Pancreas (tissue), 10 donors: ENCODE measurements around the gene AATK. TPM values are rescaled to one million over a fixed set of nuclear protein-coding genes. Genes with fewer than 3 reads are reported as not detected.

Experiments used
- ATAC-seq, 4 donors: fragments of 200-7000 bp; cut with Tn5 transposase; one replicate each; pipeline versions ENCODE4 v1.8.0 to v1.9.1; 2020; ENCODE audit warnings: mild to moderate bottlenecking in 4 of 4, moderate library complexity in 4 of 4
- DNase-seq, 6 donors: peaks; one replicate each; pipeline ENCODE4 v3.0.0-alpha.2; 2020
- FAIRE-seq: peaks from 2 replicates; lab custom pipeline; 2012; peaks lifted over from hg19 to GRCh38; lab: Jason Lieb, UNC
- H3K27ac ChIP-seq, 4 donors: fragments of 200-600 bp; sonication (generic); 1 replicate in 3 of 4; 2 replicates in 1 of 4; pipeline versions ENCODE4 v1.5.0 to v1.8.0; 2020
- H3K27me3 ChIP-seq, 4 donors: fragments of 200-600 bp; one replicate each; pipeline ENCODE4 v1.8.0; 2021
- H3K36me3 ChIP-seq, 3 donors: fragments of 200-600 bp; sonication (generic) in 1 of 3; one replicate each; pipeline versions ENCODE4 v1.5.0 to v1.8.0; 2020 to 2021
- H3K4me1 ChIP-seq, 3 donors: fragments of 200-600 bp; one replicate each; pipeline ENCODE4 v1.8.0; 2021
- H3K4me3 ChIP-seq, 4 donors: fragments of 200-600 bp; sonication (generic) in 2 of 4; one replicate each; pipeline versions ENCODE4 v1.5.0 to v1.8.0; 2020 to 2021
- H3K9me3 ChIP-seq, 4 donors: fragments of 200-600 bp; one replicate each; pipeline ENCODE4 v1.8.0; 2021
- WGBS, 2 donors: extraction: QIAGEN DNeasy Blood & Tissue Kit; methylation state at CpG; one replicate each; pipeline ENCODE4 v1.1.7; 2013; 5-methylcytosine and 5-hydroxymethylcytosine counted together
- intact Hi-C, 3 donors: fragments of 100-400 bp; cut with DNase I; formaldehyde crosslinking; loops; one replicate each; pipeline versions ENCODE4 v1.11.1 to v1.14.2; 2022
- polyA plus RNA-seq, 2 donors: library from polyadenylated mRNA; stranded (reverse); fragments of 200-250 nt; gene quantifications; one replicate each; pipeline ENCODE4 v1.2.3, GENCODE V29; 2013
- total RNA-seq, 6 donors: library from RNA; stranded (reverse); fragmentation: NEBNext Ultra II Directional in 4 of 6; extraction: Animal tissue kit (Norgen Biotek cat#: 25700) in 4 of 6; gene quantifications; one replicate each; pipeline versions ENCODE4 v1.2.1 to v1.2.4, GENCODE V29; 2021 to 2023
- TF ChIP-seq, protein P1 (sequence below), 4 donors: fragments of 200-600 bp; sonication (generic) in 3 of 4; IDR thresholded peaks; one replicate each; pipeline versions ENCODE4 v1.5.0 to v1.8.0; 2021; ENCODE audit warnings: antibody characterized with exemption in 4 of 4
- donor health status: healthy with polysubstance abuse.
- donor health status: DM: no; HTN: no; CAD: no; lungs with moderate emphysema.
- donor health status: DM: no; HTN: no; CAD: no.
- donor health status: control.
- donor health status: control.
- donor health status: Bipolar disorder and iron deficiency.
- donor health status: DM: yes; HTN: yes; CAD: no.
- donor health status: DM: no; HTN: no; CAD: no.
- donor health status: DM: no; HTN: no; CAD: no.
- donor health status: DM: yes; HTN: yes; CAD: no.

The AATK gene
- total and polyA plus RNA-seq, 8 donors, result 24.3 to 49.6 (median 30.1) TPM

DNA sequence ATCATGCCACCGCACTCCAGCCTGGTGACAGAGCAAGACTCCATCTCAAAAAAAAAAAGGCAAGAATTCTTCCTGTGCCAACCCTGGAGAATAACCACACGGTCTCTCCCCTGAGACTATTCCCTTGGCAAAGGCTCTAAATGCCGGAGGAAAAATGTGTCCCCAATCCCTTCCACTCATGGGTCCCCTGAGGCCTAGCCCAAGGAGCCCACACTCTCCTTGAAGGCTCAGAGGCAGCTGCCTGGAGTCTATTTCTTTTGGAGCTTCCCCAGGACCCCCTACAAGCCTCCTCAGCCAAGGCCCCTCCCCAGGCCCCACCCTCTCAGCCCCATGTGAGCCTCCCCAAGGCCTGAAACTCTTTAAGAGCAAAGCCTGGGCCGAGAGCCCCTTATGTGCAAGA is 40.1 kb upstream of the AATK start:
- intact Hi-C loops, result no loop called here
- WGBS, 2 donors, result 77 to 85% methylated on average over 4 of the region's 4 CpGs
- no peak for ATAC-seq
- Histone ChIP-seq H3K27ac (no peak overlapping the region), H3K9me3 (no peaks in the 10 kb centered on the region), H3K36me3 (no peaks in the 10 kb centered on the region), H3K27me3 (no peaks in the 10 kb centered on the region), H3K4me3 (no peak overlapping the region), H3K4me1 (no peaks in the 10 kb centered on the region)
- FAIRE-seq, result no peak
- TF ChIP-seq, protein P1, sequence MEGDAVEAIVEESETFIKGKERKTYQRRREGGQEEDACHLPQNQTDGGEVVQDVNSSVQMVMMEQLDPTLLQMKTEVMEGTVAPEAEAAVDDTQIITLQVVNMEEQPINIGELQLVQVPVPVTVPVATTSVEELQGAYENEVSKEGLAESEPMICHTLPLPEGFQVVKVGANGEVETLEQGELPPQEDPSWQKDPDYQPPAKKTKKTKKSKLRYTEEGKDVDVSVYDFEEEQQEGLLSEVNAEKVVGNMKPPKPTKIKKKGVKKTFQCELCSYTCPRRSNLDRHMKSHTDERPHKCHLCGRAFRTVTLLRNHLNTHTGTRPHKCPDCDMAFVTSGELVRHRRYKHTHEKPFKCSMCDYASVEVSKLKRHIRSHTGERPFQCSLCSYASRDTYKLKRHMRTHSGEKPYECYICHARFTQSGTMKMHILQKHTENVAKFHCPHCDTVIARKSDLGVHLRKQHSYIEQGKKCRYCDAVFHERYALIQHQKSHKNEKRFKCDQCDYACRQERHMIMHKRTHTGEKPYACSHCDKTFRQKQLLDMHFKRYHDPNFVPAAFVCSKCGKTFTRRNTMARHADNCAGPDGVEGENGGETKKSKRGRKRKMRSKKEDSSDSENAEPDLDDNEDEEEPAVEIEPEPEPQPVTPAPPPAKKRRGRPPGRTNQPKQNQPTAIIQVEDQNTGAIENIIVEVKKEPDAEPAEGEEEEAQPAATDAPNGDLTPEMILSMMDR (IDR thresholded peaks at IDR 0.05), result no peak
- DNase-seq, result peak in 1 of 6 donors; percentile 24

DNA sequence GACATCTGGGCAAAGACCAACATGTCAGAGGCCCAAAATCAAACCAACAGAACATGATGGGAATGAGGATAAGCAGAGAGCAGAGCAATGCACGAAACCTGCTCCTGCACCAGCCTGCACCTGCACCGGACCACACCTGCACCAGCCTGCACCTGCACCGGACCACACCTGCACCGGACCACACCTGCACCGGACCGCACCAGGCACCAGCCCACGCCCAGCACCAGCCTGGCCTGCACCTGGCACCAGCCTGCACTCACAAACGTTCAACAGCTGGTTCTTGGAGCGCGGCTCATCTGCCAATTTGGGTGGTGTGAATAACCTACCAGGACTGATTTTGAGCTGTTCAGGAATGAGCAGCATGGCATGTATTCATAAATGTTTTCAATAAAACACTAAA is 38.6 kb upstream of the AATK start:
- H3K9me3 ChIP-seq, result no peaks in the 10 kb centered on the region
- 84 to 87% methylated on average over 10 of the region's 10 CpGs for WGBS, 2 donors
- TF ChIP-seq, protein P1 (IDR thresholded peaks at IDR 0.05), result no peak
- ATAC-seq (no peak), DNase-seq (peak in 1 of 6 donors; percentile 34), FAIRE-seq (no peak)
- no peak overlapping the region for H3K4me3 ChIP-seq
- H3K4me1 ChIP-seq, result no peaks in the 10 kb centered on the region
- H3K27ac ChIP-seq, result no peak overlapping the region
- intact Hi-C loops, result loop anchor here in 1 of 3 donors (5.0 kb wide), 1 partner anchor 62 kb away; no protein-coding TSS in a partner anchor
- no peaks in the 10 kb centered on the region for H3K27me3 ChIP-seq
- H3K36me3 ChIP-seq, result no peaks in the 10 kb centered on the region

DNA sequence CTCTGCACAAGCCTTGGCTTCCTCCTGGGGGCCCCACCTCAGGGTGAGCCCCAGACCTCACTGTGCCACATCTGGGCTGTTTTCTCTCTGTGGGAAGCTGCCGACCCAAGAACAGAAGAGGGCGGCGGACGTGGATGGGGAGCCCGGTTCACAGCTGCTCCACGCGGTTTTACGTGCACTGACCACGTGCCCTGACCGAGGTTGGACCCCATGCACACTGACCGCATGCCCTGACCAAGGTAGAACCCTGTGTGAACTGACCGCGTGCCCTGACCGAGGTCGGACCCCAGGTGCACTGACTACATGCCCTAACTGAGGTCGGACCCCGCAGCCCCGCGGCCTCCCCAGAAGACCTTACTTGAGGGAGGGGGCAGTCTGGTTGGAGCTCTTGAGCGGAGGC is 37.1 kb upstream of the AATK start:
- Histone ChIP-seq H3K4me3 (no peak overlapping the region), H3K36me3 (no peaks in the 10 kb centered on the region), H3K4me1 (no peaks in the 10 kb centered on the region), H3K9me3 (no peaks in the 10 kb centered on the region), H3K27me3 (no peaks in the 10 kb centered on the region), H3K27ac (no peak overlapping the region)
- peak in 1 of 6 donors; percentile 68 for DNase-seq
- intact Hi-C loops, result loop anchor here in 1 of 3 donors (5.0 kb wide), 1 partner anchor 61 kb away; no protein-coding TSS in a partner anchor
- ATAC-seq, result no peak
- WGBS, 2 donors, result 94% methylated on average over 20 of the region's 20 CpGs
- TF ChIP-seq, protein P1 (IDR thresholded peaks at IDR 0.05), result no peak
- FAIRE-seq, result no peak

DNA sequence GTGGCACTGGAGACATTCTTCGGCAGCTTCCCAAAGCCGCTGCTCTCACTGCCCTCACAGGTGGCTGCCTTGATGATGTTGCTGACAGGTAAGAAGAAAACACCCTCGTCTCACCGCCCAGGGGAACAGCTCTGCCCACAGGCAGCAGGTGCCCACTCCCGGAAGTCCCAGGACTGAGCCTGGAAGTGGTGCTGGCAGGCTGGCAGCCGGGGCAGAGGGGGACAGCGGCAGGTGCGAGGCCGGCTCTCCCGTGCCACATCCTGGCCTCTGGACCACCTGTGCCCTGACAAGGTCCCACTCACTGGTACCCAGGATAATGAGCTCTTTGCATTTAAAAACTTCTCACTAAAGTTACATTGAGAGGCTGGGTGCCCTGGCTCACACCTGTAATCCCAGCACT is 36.3 kb upstream of the AATK start:
- intact Hi-C loops, result loop anchor here in 1 of 3 donors (5.0 kb wide), 1 partner anchor 60 kb away; no protein-coding TSS in a partner anchor
- no peaks in the 10 kb centered on the region for H3K36me3 ChIP-seq
- no peak for FAIRE-seq
- 94 to 96% methylated on average over 10 of the region's 10 CpGs for WGBS, 2 donors
- no peaks in the 10 kb centered on the region for H3K4me1 ChIP-seq
- H3K9me3 ChIP-seq, result no peaks in the 10 kb centered on the region
- no peak for ATAC-seq
- H3K27ac ChIP-seq, result no peak overlapping the region
- TF ChIP-seq, protein P1 (IDR thresholded peaks at IDR 0.05), result no peak
- H3K27me3 ChIP-seq, result no peaks in the 10 kb centered on the region
- DNase-seq, result peak in 1 of 6 donors; percentile 57
- H3K4me3 ChIP-seq, result no peak overlapping the region
